Subcutaneous abdominal adipose tissue (tissue), 5 donors: Measurements from ENCODE around the gene ENTHD1.

ENCODE experiments used
- H3K27ac ChIP-seq: one replicate; pipeline ENCODE4 v1.7.0; 2013; ENCODE audit warnings: low read depth, mild to moderate bottlenecking, inconsistent platforms, low read length, moderate library complexity
- H3K27me3 ChIP-seq, 5 donors: one replicate each; pipeline ENCODE4 v1.7.0; 2013; ENCODE audit warnings: low read length in 5 of 5, inconsistent platforms in 1 of 5; ENCODE audit not compliant: control insufficient read depth in 5 of 5, insufficient read depth in 4 of 5
- H3K36me3 ChIP-seq, 5 donors: one replicate each; pipeline ENCODE4 v1.7.0; 2013; ENCODE audit warnings: low read length in 5 of 5; ENCODE audit not compliant: control insufficient read depth in 5 of 5, insufficient read depth in 5 of 5
- H3K4me1 ChIP-seq, 5 donors: one replicate each; pipeline ENCODE4 v1.7.0; 2013; ENCODE audit warnings: low read length in 5 of 5, mild to moderate bottlenecking in 3 of 5, moderate library complexity in 1 of 5; ENCODE audit not compliant: control insufficient read depth in 5 of 5, insufficient read depth in 5 of 5
- H3K4me3 ChIP-seq, 5 donors: one replicate each; pipeline ENCODE4 v1.7.0; 2013; ENCODE audit warnings: low read length in 5 of 5, low read depth in 1 of 5
- H3K9ac ChIP-seq, 5 donors: one replicate each; pipeline ENCODE4 v1.7.0; 2013; ENCODE audit warnings: low read length in 5 of 5, mild to moderate bottlenecking in 4 of 5, moderate library complexity in 3 of 5
- H3K9me3 ChIP-seq, 5 donors: one replicate each; pipeline ENCODE4 v1.7.0; 2013; ENCODE audit warnings: low read length in 5 of 5; ENCODE audit not compliant: control insufficient read depth in 5 of 5
- donor health status: healthy.
- donor health status: healthy.
- donor health status: healthy.
- donor health status: healthy.
- donor health status: healthy.

The ENTHD1 gene

DNA sequence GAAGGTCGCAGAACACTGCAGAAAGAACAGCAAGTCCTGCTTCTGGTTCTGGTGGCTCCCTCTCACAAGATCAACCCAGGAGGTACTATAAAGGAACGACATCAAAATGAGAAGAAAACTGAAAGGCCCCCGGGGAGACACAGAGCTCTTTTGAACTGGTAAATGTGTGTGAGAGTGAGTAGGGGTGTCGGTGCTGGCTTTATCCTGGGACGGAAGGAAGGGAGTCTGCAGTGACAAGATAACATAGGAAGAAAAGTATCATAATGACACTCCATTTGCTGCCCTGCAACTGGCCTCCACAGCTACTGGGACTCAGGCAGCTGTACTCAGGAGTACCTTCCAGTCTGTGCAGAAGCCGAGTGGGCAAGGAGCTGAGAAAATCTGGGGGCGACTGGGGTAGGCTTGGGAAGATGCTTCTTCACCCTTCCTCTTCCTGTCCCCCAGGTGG lies 60.9 kb downstream of the ENTHD1 start:
- H3K4me1 ChIP-seq: no peaks in the 10 kb centered on the region
- H3K27ac ChIP-seq: no peak overlapping the region
- no peaks in the 10 kb centered on the region for H3K9me3 ChIP-seq
- H3K36me3 ChIP-seq: no peaks in the 10 kb centered on the region
- no peak overlapping the region for H3K4me3 ChIP-seq
- H3K9ac ChIP-seq: no peak overlapping the region
- peaks cover 0 to 8% (median 5%) of the 10 kb centered on the region in 5 donors for H3K27me3 ChIP-seq

DNA sequence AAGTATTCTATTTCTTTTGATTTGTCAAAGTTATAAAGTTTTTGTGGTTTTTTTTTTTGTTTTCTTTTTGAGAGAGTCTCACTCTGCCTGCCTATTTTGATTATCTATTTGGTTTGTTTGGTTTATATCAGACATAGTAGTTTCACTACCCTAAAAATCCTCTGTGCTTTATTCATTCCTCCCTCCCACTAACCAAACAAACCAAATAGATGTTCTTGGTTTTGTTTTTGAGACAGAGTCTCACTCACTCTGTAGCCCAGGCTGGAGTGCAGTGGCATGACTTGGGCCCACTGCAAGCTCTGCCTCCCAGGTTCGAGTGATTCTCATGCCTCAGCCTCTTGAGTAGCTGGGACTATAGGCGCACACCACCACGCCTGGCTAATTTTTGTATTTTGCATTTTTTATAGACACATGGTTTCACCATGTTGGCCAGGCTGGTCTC lies 67.9 kb downstream of the ENTHD1 start:
- H3K36me3 ChIP-seq: no peaks in the 10 kb centered on the region
- no peak overlapping the region for H3K27ac ChIP-seq
- no peaks in the 10 kb centered on the region for H3K9me3 ChIP-seq
- H3K4me1 ChIP-seq: no peaks in the 10 kb centered on the region
- H3K9ac ChIP-seq: no peak overlapping the region
- no peak overlapping the region for H3K4me3 ChIP-seq
- H3K27me3 ChIP-seq: no peaks in the 10 kb centered on the region

DNA sequence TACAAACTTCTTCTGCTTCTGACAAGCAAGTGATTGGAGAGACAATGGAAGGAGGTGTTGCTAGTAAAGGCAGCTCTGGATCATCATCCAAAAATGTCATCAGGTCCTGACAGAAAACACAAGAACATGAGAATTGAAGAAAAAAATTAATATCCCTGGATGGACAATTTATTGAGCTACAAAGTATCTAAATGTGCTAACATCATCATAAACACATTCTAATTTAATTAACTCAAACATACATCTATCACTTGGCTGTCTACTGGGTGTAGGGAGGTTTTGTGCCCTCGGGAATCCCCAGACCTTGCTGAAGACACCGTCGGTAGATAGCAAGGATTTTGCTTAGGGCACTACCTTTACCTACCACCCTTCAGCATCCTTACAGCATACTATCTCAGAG lies 72.6 kb downstream of the ENTHD1 start:
- Histone ChIP-seq H3K9ac (no peak overlapping the region), H3K27ac (no peak overlapping the region), H3K9me3 (no peaks in the 10 kb centered on the region), H3K36me3 (no peaks in the 10 kb centered on the region), H3K4me3 (no peak overlapping the region), H3K27me3 (peaks cover 0 to 3% (median 0%) of the 10 kb centered on the region in 5 donors), H3K4me1 (peaks cover 0 to 5% (median 2%) of the 10 kb centered on the region in 5 donors)

DNA sequence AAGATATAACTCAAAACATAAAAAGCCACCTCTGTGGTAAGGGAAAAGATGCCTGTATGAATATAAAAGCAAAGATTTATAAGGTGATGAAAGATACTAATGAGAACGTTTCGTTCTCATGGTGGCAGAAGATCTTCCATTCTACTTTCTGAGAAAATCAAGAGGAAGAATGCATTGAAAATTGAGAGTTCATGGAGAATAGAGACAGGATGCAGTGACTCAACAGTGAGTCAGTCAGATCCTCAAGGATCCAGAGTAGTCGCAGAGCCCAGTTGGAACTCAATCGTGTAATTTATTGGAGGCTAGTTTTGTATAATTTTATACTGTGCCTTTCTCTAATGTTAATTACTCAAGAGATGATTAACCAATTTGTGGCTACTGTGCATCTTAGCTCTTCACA lies 73.3 kb downstream of the ENTHD1 start:
- H3K36me3 ChIP-seq: no peaks in the 10 kb centered on the region
- no peak overlapping the region for H3K27ac ChIP-seq

DNA sequence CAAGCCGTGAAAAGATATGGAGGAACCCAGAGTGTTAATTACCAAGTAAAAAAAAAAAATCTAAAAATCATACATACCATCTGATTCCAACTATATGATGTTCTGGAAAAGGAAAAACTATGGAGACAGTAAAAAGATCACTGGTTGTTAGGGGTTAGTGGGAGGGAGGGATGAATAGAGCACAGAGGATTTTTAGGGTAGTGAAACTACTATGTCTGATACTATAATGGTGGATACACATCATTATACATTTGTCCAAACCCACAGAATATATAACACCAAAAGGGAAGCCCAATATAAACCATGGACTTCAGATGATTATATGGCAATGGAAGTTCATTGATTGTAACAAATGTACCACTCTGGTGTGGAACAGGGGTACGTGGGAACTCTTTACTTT lies 74.1 kb downstream of the ENTHD1 start:
- no peak overlapping the region for H3K27ac ChIP-seq
- H3K36me3 ChIP-seq: no peaks in the 10 kb centered on the region
- H3K4me1 ChIP-seq: peaks cover 0 to 9% (median 7%) of the 10 kb centered on the region in 5 donors
- H3K9ac ChIP-seq: no peak overlapping the region
- no peaks in the 10 kb centered on the region for H3K9me3 ChIP-seq
- no peak overlapping the region for H3K4me3 ChIP-seq
- peaks cover 0 to 3% (median 0%) of the 10 kb centered on the region in 5 donors for H3K27me3 ChIP-seq

More for the DNA sequence above, 73.3 kb downstream of the ENTHD1 start:
- Histone ChIP-seq H3K4me3 (no peak overlapping the region), H3K9ac (no peak overlapping the region), H3K9me3 (no peaks in the 10 kb centered on the region), H3K27me3 (peaks cover 0 to 3% (median 0%) of the 10 kb centered on the region in 5 donors), H3K4me1 (peaks cover 0 to 9% (median 7%) of the 10 kb centered on the region in 5 donors)

DNA sequence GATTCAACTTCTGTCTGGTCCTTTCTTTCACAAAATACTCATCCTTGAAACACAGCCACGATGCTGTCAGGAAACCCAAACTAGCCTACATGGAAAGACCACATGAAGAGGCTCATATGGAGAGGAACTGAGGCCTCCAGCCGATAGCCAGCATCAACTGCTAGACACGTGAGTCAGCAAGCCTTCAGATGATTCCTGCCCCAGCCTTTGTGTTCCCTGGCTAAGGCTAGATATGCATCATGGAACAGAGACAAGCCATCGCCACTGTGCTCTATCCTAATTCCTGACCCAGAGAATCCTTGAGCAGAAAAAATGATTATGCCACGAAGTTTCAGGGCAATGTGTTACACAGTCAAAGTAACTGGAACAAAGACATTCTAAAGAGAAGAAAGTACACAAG lies 75.5 kb downstream of the ENTHD1 start:
- no peak overlapping the region for H3K27ac ChIP-seq
- H3K27me3 ChIP-seq: peaks cover 0 to 3% (median 0%) of the 10 kb centered on the region in 5 donors
- H3K9ac ChIP-seq: no peak overlapping the region
- H3K4me3 ChIP-seq: no peak overlapping the region
- H3K9me3 ChIP-seq: no peaks in the 10 kb centered on the region
- H3K4me1 ChIP-seq: peaks cover 0 to 9% (median 7%) of the 10 kb centered on the region in 5 donors
- no peaks in the 10 kb centered on the region for H3K36me3 ChIP-seq

DNA sequence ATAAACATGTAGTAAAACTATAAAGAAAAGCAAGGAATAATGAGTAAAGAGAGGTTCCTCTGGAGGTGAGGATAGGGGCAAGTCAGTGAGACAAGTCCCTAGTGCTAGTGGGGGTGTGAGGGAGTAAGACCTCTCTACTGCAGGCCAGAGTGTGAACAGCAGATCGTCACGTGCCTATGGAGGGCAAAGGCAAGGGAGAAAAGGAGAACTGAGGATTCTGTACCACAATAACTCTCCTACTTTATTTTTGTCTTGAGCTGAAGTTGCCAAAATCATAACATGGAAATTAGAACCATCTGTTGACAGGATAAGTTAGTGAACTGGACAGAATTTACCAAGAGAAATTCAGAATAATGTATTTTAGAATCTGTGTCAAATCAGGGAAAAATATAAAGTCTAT lies 77.6 kb downstream of the ENTHD1 start:
- Histone ChIP-seq H3K9ac (no peak overlapping the region), H3K4me3 (no peak overlapping the region), H3K36me3 (no peaks in the 10 kb centered on the region), H3K27ac (no peak overlapping the region), H3K27me3 (peaks cover 0 to 3% (median 0%) of the 10 kb centered on the region in 5 donors), H3K4me1 (peaks cover 0 to 9% (median 7%) of the 10 kb centered on the region in 5 donors), H3K9me3 (no peaks in the 10 kb centered on the region)

DNA sequence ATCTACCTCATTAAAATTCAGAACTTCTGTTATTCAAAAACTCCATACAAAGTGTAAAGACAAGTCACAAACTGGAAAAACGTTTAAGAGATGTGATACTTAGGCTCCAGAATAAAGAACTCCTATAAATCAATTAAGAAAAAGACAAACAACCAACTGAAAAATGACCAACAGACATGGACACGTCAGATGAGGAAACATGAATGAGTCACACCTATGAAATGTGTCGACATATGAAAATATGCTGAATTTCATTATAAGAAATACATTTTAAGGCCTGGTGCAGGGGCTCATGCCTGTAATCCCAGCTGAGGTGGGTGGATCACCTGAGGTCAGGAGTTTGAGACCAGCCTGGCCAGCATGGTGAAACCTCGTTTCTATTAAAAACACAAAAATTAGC lies 78.7 kb downstream of the ENTHD1 start:
- Histone ChIP-seq H3K4me3 (no peak overlapping the region), H3K27me3 (peaks cover 0 to 7% (median 0%) of the 10 kb centered on the region in 5 donors), H3K9me3 (no peaks in the 10 kb centered on the region), H3K9ac (no peak overlapping the region), H3K4me1 (peaks cover 0 to 9% (median 7%) of the 10 kb centered on the region in 5 donors), H3K27ac (no peak overlapping the region), H3K36me3 (no peaks in the 10 kb centered on the region)

DNA sequence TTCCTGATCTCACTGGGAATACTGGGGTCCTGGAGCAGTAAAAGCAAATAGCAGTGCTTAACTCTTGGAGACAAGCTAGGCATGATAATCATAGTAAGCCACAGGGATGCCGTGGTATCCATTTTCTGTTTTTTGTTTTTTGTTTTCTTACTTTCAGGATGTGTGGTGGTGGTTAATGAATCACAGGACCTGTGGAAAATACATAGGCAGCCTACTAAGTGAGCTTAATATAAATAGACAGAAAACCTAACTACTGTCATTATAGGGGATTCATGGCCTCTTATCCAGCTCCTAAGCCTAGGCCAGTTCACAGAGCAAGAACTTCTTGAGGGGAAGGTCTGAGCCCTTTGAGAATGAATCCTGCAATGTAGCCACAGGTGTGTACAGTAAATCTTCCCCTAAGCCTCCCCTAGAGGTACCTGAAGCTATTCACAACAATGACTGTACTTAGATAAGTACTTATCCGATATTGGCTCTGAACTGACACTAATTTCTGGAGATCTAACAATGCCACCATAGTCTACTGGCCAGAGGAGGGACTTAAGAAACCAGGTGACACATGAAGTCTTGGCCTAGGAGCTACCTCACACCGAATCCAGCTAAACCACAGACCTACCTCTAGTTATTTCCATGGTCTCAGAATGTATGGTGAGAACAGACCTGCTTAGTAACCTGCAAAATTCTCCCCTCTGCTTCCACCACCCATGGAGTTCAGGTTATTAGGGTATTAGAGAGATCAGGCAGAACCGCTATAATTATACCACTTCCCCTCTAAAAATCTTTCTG lies 83.6 kb downstream of the ENTHD1 start:
- H3K4me1 ChIP-seq: no peaks in the 10 kb centered on the region
- no peak overlapping the region for H3K4me3 ChIP-seq
- peaks cover 0 to 7% (median 2%) of the 10 kb centered on the region in 5 donors for H3K27me3 ChIP-seq
- H3K27ac ChIP-seq: no peak overlapping the region
- H3K36me3 ChIP-seq: no peaks in the 10 kb centered on the region
- H3K9ac ChIP-seq: no peak overlapping the region
- H3K9me3 ChIP-seq: no peaks in the 10 kb centered on the region

DNA sequence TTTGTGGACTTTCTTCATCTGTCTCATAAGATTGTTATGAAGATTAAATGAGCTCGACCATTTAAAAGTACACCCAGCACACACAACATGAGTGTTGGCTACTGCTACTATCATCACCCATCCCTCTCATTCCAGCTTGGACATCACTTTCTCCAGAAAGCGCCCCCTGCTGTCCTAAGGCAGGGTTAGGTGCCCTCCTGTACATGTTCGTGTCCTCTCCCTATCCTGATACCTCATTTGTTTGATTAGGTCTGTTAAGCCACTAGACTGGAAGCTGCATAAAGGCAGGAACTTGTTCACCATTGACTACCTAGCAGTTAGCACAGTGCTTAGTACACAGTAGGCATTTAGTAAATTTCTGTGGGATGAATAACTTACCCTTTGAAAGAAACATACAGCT lies 85.5 kb downstream of the ENTHD1 start:
- no peak overlapping the region for H3K4me3 ChIP-seq
- no peak overlapping the region for H3K9ac ChIP-seq
- H3K9me3 ChIP-seq: no peaks in the 10 kb centered on the region
- no peaks in the 10 kb centered on the region for H3K36me3 ChIP-seq
- H3K27ac ChIP-seq: no peak overlapping the region
- H3K27me3 ChIP-seq: peaks cover 0 to 7% (median 2%) of the 10 kb centered on the region in 5 donors
- H3K4me1 ChIP-seq: no peaks in the 10 kb centered on the region
